GM12892 (cell line): ENCODE results near the gene SYT13.

ENCODE experiments used
- POLR2A ChIP-seq: IDR thresholded peaks from 2 replicates; pipeline ENCODE4 v1.6.1; 2011; ENCODE audit warnings: low read depth, low read length, control low read depth
- POLR2AphosphoS5 ChIP-seq: IDR thresholded peaks from 2 replicates; pipeline ENCODE4 v1.6.1; 2011; ENCODE audit warnings: low read depth, low read length, control low read depth
- TAF1 ChIP-seq: IDR thresholded peaks from 2 replicates; pipeline ENCODE4 v1.6.1; 2011; ENCODE audit warnings: low read depth, mild to moderate bottlenecking, control low read depth, low read length, borderline replicate concordance

DNA sequence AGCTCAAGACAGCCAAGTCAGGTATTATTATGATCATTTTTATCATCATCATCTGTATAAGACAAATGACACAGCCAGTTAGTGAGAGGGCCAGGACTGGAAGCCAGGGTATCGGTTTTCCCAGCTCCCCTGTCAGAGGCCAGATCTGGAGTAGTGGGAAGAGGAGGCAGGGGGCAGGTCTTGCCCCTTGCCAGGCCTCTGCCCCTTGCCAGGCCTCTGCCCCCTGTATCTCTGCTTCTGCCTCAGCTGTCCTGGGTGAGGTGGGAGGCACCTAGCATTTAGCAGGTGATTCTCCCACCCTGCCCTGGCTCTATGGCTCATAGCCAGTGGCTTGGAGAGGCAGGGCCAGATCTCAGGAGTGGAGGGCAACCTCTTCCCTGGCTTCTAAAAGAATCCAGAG, 72.4 kb downstream of the SYT13 start:
- TF ChIP-seq POLR2AphosphoS5, result no peak
- TF ChIP-seq TAF1, result no peak
- no peak for TF ChIP-seq POLR2A
